22Rv1 (cell line): ENCODE results near the gene MCM5.

Experiments
- ZFX ChIP-seq: fragments of 450-650 bp; IDR thresholded peaks from 2 replicates; pipeline ENCODE4 v1.6.1; 2017; ENCODE audit warnings: antibody characterized with exemption, borderline replicate concordance
- TF ChIP-seq, protein P1 (sequence below): fragments of 450-650 bp; IDR thresholded peaks from 2 replicates; pipeline ENCODE4 v1.5.1; 2017; ENCODE audit warnings: mild to moderate bottlenecking

DNA sequence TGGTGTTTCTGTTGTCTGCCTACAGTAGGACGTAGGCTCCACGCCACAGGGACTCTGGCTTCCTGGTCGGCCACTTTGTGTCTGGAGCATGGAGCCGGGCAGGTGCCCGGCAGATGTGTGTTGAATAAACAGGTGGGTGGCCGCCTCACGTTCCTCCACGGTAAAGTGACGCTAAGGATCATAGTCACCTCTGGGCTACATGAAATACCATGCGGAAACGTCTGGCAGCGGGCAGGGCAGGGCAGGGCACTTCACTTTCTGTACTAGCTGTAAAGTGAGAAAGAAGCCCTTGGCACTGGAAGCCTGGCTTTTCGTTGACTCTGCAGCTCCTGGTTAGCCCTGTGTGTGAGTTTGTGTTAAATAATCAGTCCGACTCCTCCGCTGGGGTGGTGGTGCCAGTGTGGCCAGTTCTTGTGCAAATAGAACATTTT lies 52.4 kb downstream of the MCM5 start:
- TF ChIP-seq, protein P1, sequence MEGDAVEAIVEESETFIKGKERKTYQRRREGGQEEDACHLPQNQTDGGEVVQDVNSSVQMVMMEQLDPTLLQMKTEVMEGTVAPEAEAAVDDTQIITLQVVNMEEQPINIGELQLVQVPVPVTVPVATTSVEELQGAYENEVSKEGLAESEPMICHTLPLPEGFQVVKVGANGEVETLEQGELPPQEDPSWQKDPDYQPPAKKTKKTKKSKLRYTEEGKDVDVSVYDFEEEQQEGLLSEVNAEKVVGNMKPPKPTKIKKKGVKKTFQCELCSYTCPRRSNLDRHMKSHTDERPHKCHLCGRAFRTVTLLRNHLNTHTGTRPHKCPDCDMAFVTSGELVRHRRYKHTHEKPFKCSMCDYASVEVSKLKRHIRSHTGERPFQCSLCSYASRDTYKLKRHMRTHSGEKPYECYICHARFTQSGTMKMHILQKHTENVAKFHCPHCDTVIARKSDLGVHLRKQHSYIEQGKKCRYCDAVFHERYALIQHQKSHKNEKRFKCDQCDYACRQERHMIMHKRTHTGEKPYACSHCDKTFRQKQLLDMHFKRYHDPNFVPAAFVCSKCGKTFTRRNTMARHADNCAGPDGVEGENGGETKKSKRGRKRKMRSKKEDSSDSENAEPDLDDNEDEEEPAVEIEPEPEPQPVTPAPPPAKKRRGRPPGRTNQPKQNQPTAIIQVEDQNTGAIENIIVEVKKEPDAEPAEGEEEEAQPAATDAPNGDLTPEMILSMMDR, result no peak
- TF ChIP-seq ZFX, result no peak
